GM18951 (cell line): ENCODE results near the gene PLOD1.
"Not testable (repeated sequence)": the region's sequence is repeated elsewhere in the genome, so short reads cannot be mapped to it uniquely, and the experiment has no call there.

ENCODE experiments used
- POLR2A ChIP-seq: IDR thresholded peaks from 4 replicates; pipeline ENCODE4 v1.6.1; 2011; ENCODE audit warnings: mild to moderate bottlenecking; ENCODE audit not compliant: insufficient read length, insufficient read depth; ENCODE audit errors: extremely low read depth
- in situ Hi-C: fragments of 300-500 bp; cut with MboI; formaldehyde crosslinking; loops from one replicate; pipeline ENCODE4 v1.12.0; 2022; ENCODE audit warnings: low sequenced_read_pairs, mixed read lengths, inconsistent platforms; ENCODE audit not compliant: unreplicated experiment

PLOD1 gene

GRCh38 chr1:11920239-11920903 is 14.1 kb upstream of the PLOD1 start:
- in situ Hi-C loops, result no loop called here
- TF ChIP-seq POLR2A, result no peak

- no peak for TF ChIP-seq POLR2A
- in situ Hi-C loops, result no loop called here
These were observed 13.5 kb upstream of the PLOD1 start for GRCh38 chr1:11921022-11921421.

- in situ Hi-C loops, result no loop called here
- TF ChIP-seq POLR2A, result no peak
These were observed 11.3 kb upstream of the PLOD1 start for GRCh38 chr1:11923069-11923826.

GRCh38 chr1:11923827-11924113 is 10.7 kb upstream of the PLOD1 start:
- TF ChIP-seq POLR2A, result no peak
- in situ Hi-C loops, result no loop called here

GRCh38 chr1:11924334-11925195 is 10.0 kb upstream of the PLOD1 start:
- in situ Hi-C loops, result no loop called here
- no peak for TF ChIP-seq POLR2A

GRCh38 chr1:11925196-11925937 is 9.2 kb upstream of the PLOD1 start:
- in situ Hi-C loops, result not testable (repeated sequence)

GRCh38 chr1:11925938-11926292 is 8.6 kb upstream of the PLOD1 start:
- in situ Hi-C loops, result no loop called here
- TF ChIP-seq POLR2A, result no peak

- in situ Hi-C loops, result no loop called here
- no peak for TF ChIP-seq POLR2A
These were observed 6.5 kb upstream of the PLOD1 start for GRCh38 chr1:11927866-11928592.

GRCh38 chr1:11929849-11930248 is 4.7 kb upstream of the PLOD1 start:
- TF ChIP-seq POLR2A, result no peak
- in situ Hi-C loops, result no loop called here

- in situ Hi-C loops, result no loop called here
- no peak for TF ChIP-seq POLR2A
These were observed 3.7 kb upstream of the PLOD1 start for GRCh38 chr1:11930571-11931445.

- in situ Hi-C loops, result no loop called here
- no peak for TF ChIP-seq POLR2A
These were observed 2.7 kb upstream of the PLOD1 start for GRCh38 chr1:11931845-11932244.

GRCh38 chr1:11935057-11935412 is 518 bp downstream of the PLOD1 start:
- TF ChIP-seq POLR2A, result no peak
- in situ Hi-C loops, result no loop called here

GRCh38 chr1:11935733-11936132 is 1.2 kb downstream of the PLOD1 start:
- in situ Hi-C loops, result not testable (repeated sequence)
